ENCODE data around the gene RMRP.

DNA sequence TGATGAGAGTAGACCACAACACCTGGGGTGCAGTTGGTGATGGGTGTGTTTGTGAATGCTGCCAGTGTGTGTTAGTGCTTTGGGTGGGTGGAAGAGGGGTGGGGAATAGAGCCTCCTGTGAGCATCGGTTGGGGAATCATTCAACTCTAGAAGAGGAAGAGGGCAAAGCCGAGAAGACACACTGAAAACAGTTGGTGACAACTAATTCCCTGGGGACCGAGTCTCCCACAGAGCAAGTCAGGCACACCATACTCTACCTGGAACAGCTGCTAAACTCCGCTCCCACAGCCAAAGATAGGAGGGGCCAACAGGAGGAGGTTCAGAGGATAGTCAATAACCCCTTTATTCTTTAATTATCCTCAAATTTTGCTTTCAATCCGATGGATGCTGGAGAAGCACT lies 8.7 kb upstream of the RMRP start:
- TF ChIP-seq, protein P1, sequence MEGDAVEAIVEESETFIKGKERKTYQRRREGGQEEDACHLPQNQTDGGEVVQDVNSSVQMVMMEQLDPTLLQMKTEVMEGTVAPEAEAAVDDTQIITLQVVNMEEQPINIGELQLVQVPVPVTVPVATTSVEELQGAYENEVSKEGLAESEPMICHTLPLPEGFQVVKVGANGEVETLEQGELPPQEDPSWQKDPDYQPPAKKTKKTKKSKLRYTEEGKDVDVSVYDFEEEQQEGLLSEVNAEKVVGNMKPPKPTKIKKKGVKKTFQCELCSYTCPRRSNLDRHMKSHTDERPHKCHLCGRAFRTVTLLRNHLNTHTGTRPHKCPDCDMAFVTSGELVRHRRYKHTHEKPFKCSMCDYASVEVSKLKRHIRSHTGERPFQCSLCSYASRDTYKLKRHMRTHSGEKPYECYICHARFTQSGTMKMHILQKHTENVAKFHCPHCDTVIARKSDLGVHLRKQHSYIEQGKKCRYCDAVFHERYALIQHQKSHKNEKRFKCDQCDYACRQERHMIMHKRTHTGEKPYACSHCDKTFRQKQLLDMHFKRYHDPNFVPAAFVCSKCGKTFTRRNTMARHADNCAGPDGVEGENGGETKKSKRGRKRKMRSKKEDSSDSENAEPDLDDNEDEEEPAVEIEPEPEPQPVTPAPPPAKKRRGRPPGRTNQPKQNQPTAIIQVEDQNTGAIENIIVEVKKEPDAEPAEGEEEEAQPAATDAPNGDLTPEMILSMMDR (IDR thresholded peaks at IDR 0.05), result no peak
- TF ChIP-seq POLR2AphosphoS5 (IDR thresholded peaks at IDR 0.05) (no peak), POLR2A (IDR thresholded peaks at IDR 0.05) (no peak)

Measured in breast epithelium (tissue), 3 donors.